ENCODE data around the gene SCML2. TPM values are rescaled to one million over a fixed set of nuclear protein-coding genes. Genes with fewer than 3 reads are reported as not detected.

Gene SCML2
- total and polyA plus RNA-seq, 2 experiments from 2014 or later, result 20.3 to 21.5 TPM

DNA sequence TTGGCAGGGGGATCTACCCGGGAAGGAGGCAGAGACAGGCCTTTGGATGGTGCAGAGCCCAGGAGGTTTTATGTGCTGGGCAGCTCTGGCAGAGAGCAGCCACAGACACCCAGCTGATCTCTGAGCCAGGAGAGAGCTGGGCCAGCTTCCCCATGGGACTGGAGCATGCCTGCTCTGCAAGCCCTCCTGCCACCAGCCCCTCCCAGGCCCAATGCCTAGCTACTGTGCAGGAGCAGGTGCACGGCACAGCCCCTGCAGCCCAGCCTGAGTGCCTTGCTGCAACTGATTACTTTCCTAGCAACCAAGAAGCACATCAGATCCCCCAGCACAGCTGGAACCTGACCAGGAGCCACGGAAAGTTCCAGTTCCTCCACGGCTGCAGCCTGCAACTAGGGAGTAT, 76.0 kb downstream of the SCML2 start:
- no peak for DNase-seq (ENCODE audit: low spot score)

More for the DNA sequence above, 76.0 kb downstream of the SCML2 start:
- Mint-ChIP-seq H3K36me3 (ENCODE audit: low read depth) (peaks cover 23% of the 10 kb centered on the region), H3K27ac (no peak overlapping the region; the same call in 1 of the 2 replicates), H3K4me1 (no peaks in the 10 kb centered on the region; the same call in 1 of the 3 replicates), H3K9me3 (peaks cover 15% of the 10 kb centered on the region), H3K4me3 (no peak overlapping the region), H3K27me3 (ENCODE audit: insufficient read depth, low read depth, poor library complexity) (peaks cover 3% of the 10 kb centered on the region)
- TF ChIP-seq, protein P1, sequence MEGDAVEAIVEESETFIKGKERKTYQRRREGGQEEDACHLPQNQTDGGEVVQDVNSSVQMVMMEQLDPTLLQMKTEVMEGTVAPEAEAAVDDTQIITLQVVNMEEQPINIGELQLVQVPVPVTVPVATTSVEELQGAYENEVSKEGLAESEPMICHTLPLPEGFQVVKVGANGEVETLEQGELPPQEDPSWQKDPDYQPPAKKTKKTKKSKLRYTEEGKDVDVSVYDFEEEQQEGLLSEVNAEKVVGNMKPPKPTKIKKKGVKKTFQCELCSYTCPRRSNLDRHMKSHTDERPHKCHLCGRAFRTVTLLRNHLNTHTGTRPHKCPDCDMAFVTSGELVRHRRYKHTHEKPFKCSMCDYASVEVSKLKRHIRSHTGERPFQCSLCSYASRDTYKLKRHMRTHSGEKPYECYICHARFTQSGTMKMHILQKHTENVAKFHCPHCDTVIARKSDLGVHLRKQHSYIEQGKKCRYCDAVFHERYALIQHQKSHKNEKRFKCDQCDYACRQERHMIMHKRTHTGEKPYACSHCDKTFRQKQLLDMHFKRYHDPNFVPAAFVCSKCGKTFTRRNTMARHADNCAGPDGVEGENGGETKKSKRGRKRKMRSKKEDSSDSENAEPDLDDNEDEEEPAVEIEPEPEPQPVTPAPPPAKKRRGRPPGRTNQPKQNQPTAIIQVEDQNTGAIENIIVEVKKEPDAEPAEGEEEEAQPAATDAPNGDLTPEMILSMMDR (conservative IDR thresholded peaks at IDR 0.05; ENCODE audit: low read depth in 2 of 2), result no peak
- TF ChIP-seq ZNF114 (CRISPR knock-in tag; IDR thresholded peaks at IDR 0.05), result no peak
- TF ChIP-seq ZNF331 (CRISPR knock-in tag; IDR thresholded peaks at IDR 0.05; ENCODE audit: low read depth), result no peak
- TF ChIP-seq REST (IDR thresholded peaks at IDR 0.05; ENCODE audit: unreplicated experiment), result no peak
- no peak for TF ChIP-seq ETS1 (IDR thresholded peaks at IDR 0.05)
- TF ChIP-seq EZH2phosphoT487 (IDR thresholded peaks at IDR 0.05; ENCODE audit: unreplicated experiment), result no peak
- TF ChIP-seq POLR2AphosphoS5 (IDR thresholded peaks at IDR 0.05; ENCODE audit: low read depth), result no peak
- TF ChIP-seq JUNB (IDR thresholded peaks at IDR 0.05; ENCODE audit: unreplicated experiment), result no peak
- no peak for TF ChIP-seq ZNF462 (CRISPR knock-in tag; IDR thresholded peaks at IDR 0.05)
- no peak for TF ChIP-seq EZH2 (IDR thresholded peaks at IDR 0.05; ENCODE audit: low read depth, unreplicated experiment)
- no peak for TF ChIP-seq CREB1 (CRISPR knock-in tag; IDR thresholded peaks at IDR 0.05; ENCODE audit: low read depth)
- Histone ChIP-seq H4K20me1 (replicated peaks; ENCODE audit: insufficient read depth) (no peaks in the 10 kb centered on the region), H3K27me3 (ENCODE audit: insufficient read depth) (no peaks in the 10 kb centered on the region), H3K79me2 (replicated peaks; ENCODE audit: insufficient read depth) (peaks cover 7% of the 10 kb centered on the region), H3K9me2 (ENCODE audit: insufficient read depth) (no peaks in the 10 kb centered on the region), H3K36me3 (ENCODE audit: insufficient read depth) (no peaks in the 10 kb centered on the region), H3K27ac (ENCODE audit: low read depth) (no peak overlapping the region), H2AFZ (no peak overlapping the region), H3K4me3 (no peak overlapping the region), H3K4me1 (ENCODE audit: insufficient read depth) (no peaks in the 10 kb centered on the region; the same call in 1 of the 2 replicates), H3F3A (replicated peaks; ENCODE audit: low read depth) (no peaks in the 10 kb centered on the region), H3K4me2 (no peak overlapping the region)
- no peak; the same call in 2 of the 3 replicates for ATAC-seq
